B cell (primary cell): ENCODE results near the gene PCDHB2.
"Not testable (repeated sequence)": the region's sequence is repeated elsewhere in the genome, so short reads cannot be mapped to it uniquely, and the experiment has no call there.

Experiments
- EZH2 ChIP-seq: IDR thresholded peaks from 2 replicates; pipeline ENCODE4 v1.6.1; 2012; ENCODE audit warnings: borderline replicate concordance, low read depth, mild to moderate bottlenecking, moderate library complexity, low read length; ENCODE audit not compliant: insufficient read depth, poor library complexity, severe bottlenecking
- TF ChIP-seq, protein P1 (sequence below): fragments of 200-600 bp; IDR thresholded peaks from one replicate; pipeline ENCODE4 v1.8.0; 2022; ENCODE audit warnings: antibody characterized with exemption, mild to moderate bottlenecking

DNA sequence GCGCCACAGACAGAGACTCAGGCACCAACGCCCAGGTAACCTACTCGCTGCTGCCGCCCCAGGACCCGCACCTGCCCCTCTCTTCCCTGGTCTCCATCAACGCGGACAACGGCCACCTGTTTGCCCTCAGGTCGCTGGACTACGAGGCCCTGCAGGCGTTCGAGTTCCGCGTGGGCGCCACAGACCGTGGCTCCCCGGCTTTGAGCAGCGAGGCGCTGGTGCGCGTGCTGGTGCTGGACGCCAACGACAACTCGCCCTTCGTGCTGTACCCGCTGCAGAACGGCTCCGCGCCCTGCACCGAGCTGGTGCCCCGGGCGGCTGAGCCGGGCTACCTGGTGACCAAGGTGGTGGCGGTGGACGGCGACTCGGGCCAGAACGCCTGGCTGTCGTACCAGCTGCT lies 7.7 kb downstream of the PCDHB2 start:
- TF ChIP-seq, protein P1, sequence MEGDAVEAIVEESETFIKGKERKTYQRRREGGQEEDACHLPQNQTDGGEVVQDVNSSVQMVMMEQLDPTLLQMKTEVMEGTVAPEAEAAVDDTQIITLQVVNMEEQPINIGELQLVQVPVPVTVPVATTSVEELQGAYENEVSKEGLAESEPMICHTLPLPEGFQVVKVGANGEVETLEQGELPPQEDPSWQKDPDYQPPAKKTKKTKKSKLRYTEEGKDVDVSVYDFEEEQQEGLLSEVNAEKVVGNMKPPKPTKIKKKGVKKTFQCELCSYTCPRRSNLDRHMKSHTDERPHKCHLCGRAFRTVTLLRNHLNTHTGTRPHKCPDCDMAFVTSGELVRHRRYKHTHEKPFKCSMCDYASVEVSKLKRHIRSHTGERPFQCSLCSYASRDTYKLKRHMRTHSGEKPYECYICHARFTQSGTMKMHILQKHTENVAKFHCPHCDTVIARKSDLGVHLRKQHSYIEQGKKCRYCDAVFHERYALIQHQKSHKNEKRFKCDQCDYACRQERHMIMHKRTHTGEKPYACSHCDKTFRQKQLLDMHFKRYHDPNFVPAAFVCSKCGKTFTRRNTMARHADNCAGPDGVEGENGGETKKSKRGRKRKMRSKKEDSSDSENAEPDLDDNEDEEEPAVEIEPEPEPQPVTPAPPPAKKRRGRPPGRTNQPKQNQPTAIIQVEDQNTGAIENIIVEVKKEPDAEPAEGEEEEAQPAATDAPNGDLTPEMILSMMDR: not testable (repeated sequence)
- TF ChIP-seq EZH2: not testable (repeated sequence)
